A549 (cell line): ENCODE measurements around the gene ZNF581.

Experiments
- CTCF ChIP-seq: fragments of >200 bp; sonication (Bioruptor Twin); formaldehyde crosslinking; IDR thresholded peaks from 3 replicates; pipeline ENCODE4 v1.5.1; 2016
- EHMT2 ChIP-seq: fragments of 200-600 bp; sonication (generic); IDR thresholded peaks from 2 replicates; pipeline ENCODE4 v1.6.1; 2016; ENCODE audit warnings: antibody characterized with exemption, low read depth, mild to moderate bottlenecking, moderate library complexity
- PBX3 ChIP-seq: IDR thresholded peaks from 2 replicates; pipeline ENCODE4 v1.6.1; 2012
- POLR2A ChIP-seq: IDR thresholded peaks from 2 replicates; pipeline ENCODE4 v1.6.1; 2012; ENCODE audit warnings: mild to moderate bottlenecking, low read length
- RAD21 ChIP-seq, 2 experiments: fragments of >200 bp in 1 of 2; sonication (Bioruptor Twin) in 1 of 2; formaldehyde crosslinking in 1 of 2; IDR thresholded peaks in 1 of 2; conservative IDR thresholded peaks in 1 of 2; 2 replicates in 1 of 2; 3 replicates in 1 of 2; pipeline ENCODE4 v1.6.1; 2012 to 2018; ENCODE audit warnings: inconsistent platforms in 1 of 2
- RCOR1 ChIP-seq: fragments of 150-350 bp; IDR thresholded peaks from 2 replicates; pipeline ENCODE4 v1.6.1; 2014; ENCODE audit warnings: antibody characterized with exemption, low read length, low read depth
- REST ChIP-seq: fragments of 200-600 bp; sonication (generic); IDR thresholded peaks from 2 replicates; pipeline ENCODE4 v1.6.1; 2016; ENCODE audit warnings: antibody characterized with exemption, mild to moderate bottlenecking, moderate library complexity
- RFX5 ChIP-seq: fragments of 450-650 bp; IDR thresholded peaks from 2 replicates; pipeline ENCODE4 v1.7.1; 2014; ENCODE audit warnings: antibody characterized with exemption, mild to moderate bottlenecking, moderate library complexity
- USF2 ChIP-seq: fragments of 450-650 bp; IDR thresholded peaks from 2 replicates; pipeline ENCODE4 v1.6.1; 2014; ENCODE audit warnings: antibody characterized with exemption

GRCh38 chr19:55616395-55616875 lies 27.0 kb upstream of the ZNF581 start:
- TF ChIP-seq USF2 (no peak), REST (no peak), POLR2A (no peak), CTCF (no peak), RFX5 (no peak), EHMT2 (no peak), RCOR1 (no peak), RAD21 (conservative IDR thresholded peaks at IDR 0.05 in 1 of 2, IDR thresholded peaks at IDR 0.05 in 1 of 2) (no peak), PBX3 (no peak)
